Measurements from ENCODE around the gene MOK.

DNA sequence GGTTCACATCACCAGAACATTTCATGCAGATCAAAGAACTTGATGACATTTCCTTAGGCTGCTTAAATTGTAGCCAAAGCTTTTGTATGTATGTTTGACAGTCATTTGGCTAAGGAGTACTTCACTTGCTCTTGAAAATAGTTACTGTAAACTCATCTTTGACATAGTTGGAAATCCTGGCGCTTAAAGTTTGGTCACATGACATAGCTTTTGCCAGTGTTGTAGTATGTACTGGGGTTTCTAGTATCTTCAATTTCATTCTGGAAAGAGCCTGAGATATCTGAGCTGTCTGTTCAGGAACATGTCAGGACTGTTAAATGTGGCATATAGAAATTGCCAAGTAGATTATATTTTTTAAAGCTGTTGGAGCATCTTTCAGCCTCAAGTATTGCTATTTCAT, 109.5 kb downstream of the MOK start:
- TF ChIP-seq, protein P1, sequence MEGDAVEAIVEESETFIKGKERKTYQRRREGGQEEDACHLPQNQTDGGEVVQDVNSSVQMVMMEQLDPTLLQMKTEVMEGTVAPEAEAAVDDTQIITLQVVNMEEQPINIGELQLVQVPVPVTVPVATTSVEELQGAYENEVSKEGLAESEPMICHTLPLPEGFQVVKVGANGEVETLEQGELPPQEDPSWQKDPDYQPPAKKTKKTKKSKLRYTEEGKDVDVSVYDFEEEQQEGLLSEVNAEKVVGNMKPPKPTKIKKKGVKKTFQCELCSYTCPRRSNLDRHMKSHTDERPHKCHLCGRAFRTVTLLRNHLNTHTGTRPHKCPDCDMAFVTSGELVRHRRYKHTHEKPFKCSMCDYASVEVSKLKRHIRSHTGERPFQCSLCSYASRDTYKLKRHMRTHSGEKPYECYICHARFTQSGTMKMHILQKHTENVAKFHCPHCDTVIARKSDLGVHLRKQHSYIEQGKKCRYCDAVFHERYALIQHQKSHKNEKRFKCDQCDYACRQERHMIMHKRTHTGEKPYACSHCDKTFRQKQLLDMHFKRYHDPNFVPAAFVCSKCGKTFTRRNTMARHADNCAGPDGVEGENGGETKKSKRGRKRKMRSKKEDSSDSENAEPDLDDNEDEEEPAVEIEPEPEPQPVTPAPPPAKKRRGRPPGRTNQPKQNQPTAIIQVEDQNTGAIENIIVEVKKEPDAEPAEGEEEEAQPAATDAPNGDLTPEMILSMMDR (IDR thresholded peaks at IDR 0.05): no peak
- TF ChIP-seq POLR2A (IDR thresholded peaks at IDR 0.05): no peak
- no peak for TF ChIP-seq EP300 (IDR thresholded peaks at IDR 0.05)
